Suprapubic skin (tissue), 4 donors: ENCODE measurements around the gene COBLL1.

Source experiments
- CTCF ChIP-seq, 2 donors: fragments of 200-600 bp in 1 of 2; fragments of 450-650 bp in 1 of 2; sonication (generic) in 1 of 2; IDR thresholded peaks; one replicate each; pipeline ENCODE4 v1.5.1; 2016 to 2019; ENCODE audit warnings: antibody characterized with exemption in 2 of 2, mild to moderate bottlenecking in 1 of 2, moderate library complexity in 1 of 2
- POLR2A ChIP-seq, 2 donors: fragments of 450-650 bp; IDR thresholded peaks; one replicate each; pipeline ENCODE4 v1.6.1; 2017; ENCODE audit warnings: antibody characterized with exemption in 2 of 2, mild to moderate bottlenecking in 2 of 2, moderate library complexity in 2 of 2
- POLR2AphosphoS5 ChIP-seq, 3 donors: sonication (generic); formaldehyde crosslinking; IDR thresholded peaks; one replicate each; pipeline ENCODE4 v1.6.1; 2017; ENCODE audit warnings: antibody characterized with exemption in 3 of 3

GRCh38 chr2:164831887-164832286 lies 9.7 kb downstream of the COBLL1 start:
- TF ChIP-seq POLR2AphosphoS5 (IDR thresholded peaks at IDR 0.05), result no peak
- TF ChIP-seq CTCF (IDR thresholded peaks at IDR 0.05), result no peak
- TF ChIP-seq POLR2A (IDR thresholded peaks at IDR 0.05), result no peak
